C4-2B (cell line): ENCODE results near the gene CCDC51.

Experiments used
- H3K27ac ChIP-seq: fragments of 450-650 bp; 2 replicates; pipeline ENCODE4 v1.5.1; 2017
- CTCF ChIP-seq: fragments of 450-650 bp; conservative IDR thresholded peaks from 2 replicates; pipeline ENCODE4 v1.5.1; 2017; ENCODE audit warnings: mild to moderate bottlenecking
- ZFX ChIP-seq: fragments of 450-650 bp; IDR thresholded peaks from 2 replicates; pipeline ENCODE4 v1.6.1; 2017

The CCDC51 gene

GRCh38 chr3:48468329-48468731 lies 28.4 kb upstream of the CCDC51 start:
- H3K27ac ChIP-seq: peak overlapping the region; percentile 99
- TF ChIP-seq ZFX: no peak
- TF ChIP-seq CTCF: no peak

DNA sequence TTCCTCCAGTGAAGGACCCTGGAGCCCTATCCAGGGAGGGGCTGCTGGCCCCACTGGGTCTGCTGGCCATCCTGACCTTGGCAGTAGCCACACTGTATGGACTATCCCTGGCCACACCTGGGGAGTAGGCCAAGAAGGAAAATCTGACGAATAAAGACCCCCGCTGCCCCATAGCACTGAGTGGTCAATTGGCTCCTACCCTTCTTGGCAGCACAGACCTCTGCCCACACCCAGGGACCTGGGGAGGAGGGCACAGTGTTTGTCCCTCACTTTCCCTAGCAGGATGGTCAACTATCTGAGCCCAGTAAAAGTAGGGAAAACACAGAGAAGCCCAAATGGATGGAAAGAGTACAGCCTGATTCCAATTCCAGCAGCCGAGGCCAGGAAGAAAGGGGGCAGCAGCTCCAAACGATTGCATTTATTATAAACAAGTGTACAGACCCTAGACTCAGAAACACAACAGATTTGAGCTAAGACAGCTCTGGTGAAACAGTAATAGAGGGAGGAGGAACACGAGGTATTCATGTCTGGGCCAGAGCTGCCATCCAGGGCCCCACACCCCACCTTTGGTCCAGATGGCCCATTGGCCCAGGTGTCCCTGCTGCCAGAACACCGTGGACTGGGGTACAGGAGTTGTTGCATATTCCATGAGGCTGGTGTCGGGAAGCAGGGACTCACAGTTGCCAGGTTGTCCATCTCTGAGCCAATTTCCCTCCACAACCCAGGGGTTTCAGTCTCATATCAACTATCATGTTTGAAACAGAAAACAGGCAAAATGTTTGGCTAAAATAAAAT lies 27.8 kb upstream of the CCDC51 start:
- peak overlapping the region; percentile 99 for H3K27ac ChIP-seq
- no peak for TF ChIP-seq CTCF
- no peak for TF ChIP-seq ZFX

DNA sequence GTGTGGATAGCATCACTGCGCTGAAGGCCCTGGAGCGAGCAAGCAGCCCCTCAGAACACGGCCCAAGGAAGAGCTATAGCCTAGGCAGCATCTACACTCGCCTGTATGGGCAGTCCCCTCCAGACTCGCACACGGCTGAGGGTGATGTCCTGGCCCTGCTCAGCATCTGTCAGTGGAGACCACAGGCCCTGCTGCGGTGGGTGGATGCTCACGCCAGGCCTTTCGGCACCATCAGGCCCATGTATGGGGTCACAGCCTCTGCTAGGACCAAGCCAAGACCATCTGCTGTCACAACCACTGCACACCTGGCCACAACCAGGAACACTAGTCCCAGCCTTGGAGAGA lies 27.2 kb upstream of the CCDC51 start:
- no peak for TF ChIP-seq ZFX
- no peak for TF ChIP-seq CTCF
- peak overlapping the region; percentile 99 for H3K27ac ChIP-seq

DNA sequence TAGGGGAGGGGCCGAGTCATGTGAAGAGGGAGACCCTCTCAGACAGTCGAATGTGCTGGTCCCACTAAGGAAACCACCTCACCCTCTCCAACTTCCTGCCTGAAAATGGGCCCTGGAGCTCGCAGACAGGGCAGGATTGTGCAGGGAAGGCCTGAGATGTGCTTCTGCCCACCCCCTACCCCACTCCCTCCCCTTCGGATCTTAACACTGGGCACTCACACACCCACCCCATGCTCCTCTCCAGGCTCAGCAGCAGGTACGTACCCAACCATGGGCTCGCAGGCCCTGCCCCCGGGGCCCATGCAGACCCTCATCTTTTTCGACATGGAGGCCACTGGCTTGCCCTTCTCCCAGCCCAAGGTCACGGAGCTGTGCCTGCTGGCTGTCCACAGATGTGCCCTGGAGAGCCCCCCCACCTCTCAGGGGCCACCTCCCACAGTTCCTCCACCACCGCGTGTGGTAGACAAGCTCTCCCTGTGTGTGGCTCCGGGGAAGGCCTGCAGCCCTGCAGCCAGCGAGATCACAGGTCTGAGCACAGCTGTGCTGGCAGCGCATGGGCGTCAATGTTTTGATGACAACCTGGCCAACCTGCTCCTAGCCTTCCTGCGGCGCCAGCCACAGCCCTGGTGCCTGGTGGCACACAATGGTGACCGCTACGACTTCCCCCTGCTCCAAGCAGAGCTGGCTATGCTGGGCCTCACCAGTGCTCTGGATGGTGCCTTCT lies 26.6 kb upstream of the CCDC51 start:
- no peak; the same call in 1 of the 2 replicates for TF ChIP-seq ZFX
- TF ChIP-seq CTCF: no peak
- H3K27ac ChIP-seq: peak overlapping the region; percentile 99

- peak overlapping the region; percentile 99 for H3K27ac ChIP-seq
- TF ChIP-seq ZFX (0 out of 2 replicates have a peak, but pooled peaks have one; percentile 29), CTCF (peak; percentile 81)
Measured at GRCh38 chr3:48465531-48466378, 25.8 kb upstream of the CCDC51 start.

GRCh38 chr3:48465237-48465530 lies 25.3 kb upstream of the CCDC51 start:
- H3K27ac ChIP-seq: peak overlapping the region; percentile 99
- TF ChIP-seq CTCF (no peak), ZFX (no peak)

DNA sequence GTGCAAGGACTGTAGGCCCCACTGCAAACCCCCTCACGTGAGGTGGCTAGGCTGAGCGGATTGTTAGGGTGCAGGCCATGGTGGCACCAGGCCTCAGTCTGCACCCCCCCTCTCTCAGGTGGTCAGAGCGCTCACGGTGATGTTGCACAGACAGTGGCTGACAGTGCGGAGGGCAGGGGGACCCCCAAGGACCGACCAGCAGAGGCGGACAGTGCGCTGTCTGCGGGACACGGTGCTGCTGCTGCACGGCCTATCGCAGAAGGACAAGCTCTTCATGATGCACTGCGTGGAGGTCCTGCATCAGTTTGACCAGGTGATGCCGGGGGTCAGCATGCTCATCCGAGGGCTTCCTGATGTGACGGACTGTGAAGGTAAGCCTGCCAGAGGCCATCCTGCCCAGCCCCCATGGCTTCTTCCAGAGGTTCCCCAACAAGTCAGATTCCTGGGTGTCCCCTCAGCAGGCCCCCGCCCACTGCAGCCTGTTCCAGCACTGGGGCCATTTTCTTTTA lies 24.8 kb upstream of the CCDC51 start:
- H3K27ac ChIP-seq: peak overlapping the region; percentile 99
- TF ChIP-seq ZFX (no peak), CTCF (no peak)
